ENCODE results near the gene FOXN3.
"Not testable (repeated sequence)": the region's sequence is repeated elsewhere in the genome, so short reads cannot be mapped to it uniquely, and the experiment has no call there.

Gene FOXN3

GRCh38 chr14:89254166-89254909, 162.7 kb downstream of the FOXN3 start:
- no peak for DNase-seq (ENCODE audit: low read depth in 1 of 2, low spot score in 1 of 2)

GRCh38 chr14:89252887-89253532, 164.0 kb downstream of the FOXN3 start:
- no peak for DNase-seq (ENCODE audit: low read depth in 1 of 2, low spot score in 1 of 2)

GRCh38 chr14:89251061-89251460, 166.0 kb downstream of the FOXN3 start:
- no peak for DNase-seq (ENCODE audit: low read depth in 1 of 2, low spot score in 1 of 2)

GRCh38 chr14:89250655-89250975, 166.4 kb downstream of the FOXN3 start:
- DNase-seq (ENCODE audit: low read depth in 1 of 2, low spot score in 1 of 2): not testable (repeated sequence)

- no peak for DNase-seq (ENCODE audit: low read depth in 1 of 2, low spot score in 1 of 2)
Observed at GRCh38 chr14:89249972-89250654, 166.9 kb downstream of the FOXN3 start.

- DNase-seq (ENCODE audit: low read depth in 1 of 2, low spot score in 1 of 2): no peak
Observed at GRCh38 chr14:89249065-89249695, 167.9 kb downstream of the FOXN3 start.

GRCh38 chr14:89248411-89249064, 168.5 kb downstream of the FOXN3 start:
- no peak for DNase-seq (ENCODE audit: low read depth in 1 of 2, low spot score in 1 of 2)

- DNase-seq (ENCODE audit: low read depth in 1 of 2, low spot score in 1 of 2): no peak
Observed at GRCh38 chr14:89247457-89248122, 169.4 kb downstream of the FOXN3 start.

GRCh38 chr14:89246290-89246689, 170.7 kb downstream of the FOXN3 start:
- DNase-seq (ENCODE audit: low read depth in 1 of 2, low spot score in 1 of 2): no peak

- no peak for DNase-seq (ENCODE audit: low read depth in 1 of 2, low spot score in 1 of 2)
Observed at GRCh38 chr14:89245802-89246201, 171.2 kb downstream of the FOXN3 start.

GRCh38 chr14:89244720-89245119, 172.3 kb downstream of the FOXN3 start:
- no peak for DNase-seq (ENCODE audit: low read depth in 1 of 2, low spot score in 1 of 2)

- no peak for DNase-seq (ENCODE audit: low read depth in 1 of 2, low spot score in 1 of 2)
Observed at GRCh38 chr14:89243741-89244140, 173.3 kb downstream of the FOXN3 start.

GRCh38 chr14:89243286-89243685, 173.7 kb downstream of the FOXN3 start:
- no peak for DNase-seq (ENCODE audit: low read depth in 1 of 2, low spot score in 1 of 2)

- DNase-seq (ENCODE audit: low read depth in 1 of 2, low spot score in 1 of 2): no peak
Observed at GRCh38 chr14:89242652-89243279, 174.3 kb downstream of the FOXN3 start.

- DNase-seq (ENCODE audit: low read depth in 1 of 2, low spot score in 1 of 2): no peak
Observed at GRCh38 chr14:89241934-89242651, 174.9 kb downstream of the FOXN3 start.

GRCh38 chr14:89241257-89241656, 175.8 kb downstream of the FOXN3 start:
- no peak for DNase-seq (ENCODE audit: low read depth in 1 of 2, low spot score in 1 of 2)

GRCh38 chr14:89240414-89240813, 176.6 kb downstream of the FOXN3 start:
- no peak for DNase-seq (ENCODE audit: low read depth in 1 of 2, low spot score in 1 of 2)

- no peak for DNase-seq (ENCODE audit: low read depth in 1 of 2, low spot score in 1 of 2)
Observed at GRCh38 chr14:89239023-89239422, 178.0 kb downstream of the FOXN3 start.

- DNase-seq (ENCODE audit: low read depth in 1 of 2, low spot score in 1 of 2): no peak
Observed at GRCh38 chr14:89237921-89238529, 179.0 kb downstream of the FOXN3 start.
